Suprapubic skin (tissue), 4 donors: Measurements from ENCODE around the gene HMX3. TPM values are rescaled to one million over a fixed set of nuclear protein-coding genes. Genes with fewer than 3 reads are reported as not detected.

Experiments
- DNase-seq, 2 donors: peaks; one replicate each; pipeline ENCODE4 v3.0.0-alpha.2; 2019; ENCODE audit warnings: low spot score in 2 of 2
- H3K27ac ChIP-seq: fragments of 200-600 bp; sonication (generic); one replicate; pipeline ENCODE4 v1.5.1; 2019
- H3K27me3 ChIP-seq: fragments of 200-600 bp; sonication (generic); one replicate; pipeline ENCODE4 v1.5.1; 2019
- H3K36me3 ChIP-seq: fragments of 200-600 bp; sonication (generic); one replicate; pipeline ENCODE4 v1.5.1; 2019
- H3K4me1 ChIP-seq: fragments of 200-600 bp; sonication (generic); one replicate; pipeline ENCODE4 v1.5.1; 2019
- H3K4me3 ChIP-seq: fragments of 200-600 bp; sonication (generic); one replicate; pipeline ENCODE4 v1.5.1; 2019; ENCODE audit warnings: mild to moderate bottlenecking
- H3K9me3 ChIP-seq: fragments of 200-600 bp; sonication (generic); one replicate; pipeline ENCODE4 v1.5.1; 2019
- EP300 ChIP-seq: sonication (generic); formaldehyde crosslinking; IDR thresholded peaks from one replicate; pipeline ENCODE4 v1.6.1; 2017; ENCODE audit warnings: antibody characterized with exemption
- POLR2A ChIP-seq, 2 donors: fragments of 450-650 bp; IDR thresholded peaks; one replicate each; pipeline ENCODE4 v1.6.1; 2017; ENCODE audit warnings: antibody characterized with exemption in 2 of 2, mild to moderate bottlenecking in 2 of 2, moderate library complexity in 2 of 2
- POLR2AphosphoS5 ChIP-seq, 3 donors: sonication (generic); formaldehyde crosslinking; IDR thresholded peaks; one replicate each; pipeline ENCODE4 v1.6.1; 2017; ENCODE audit warnings: antibody characterized with exemption in 3 of 3
- WGBS: methylation state at CpG from one replicate; pipeline ENCODE4 v1.1.5; 2018; 5-methylcytosine and 5-hydroxymethylcytosine counted together
- total RNA-seq, 4 donors: library from RNA; depleted of rRNA; stranded (reverse); fragments of >200 nt; gene quantifications; one replicate each; pipeline ENCODE4 v1.1.0, GENCODE V29; 2016
- TF ChIP-seq, protein P1 (sequence below), 2 donors: fragments of 200-600 bp in 1 of 2; fragments of 450-650 bp in 1 of 2; sonication (generic) in 1 of 2; IDR thresholded peaks; one replicate each; pipeline ENCODE4 v1.5.1; 2016 to 2019; ENCODE audit warnings: antibody characterized with exemption in 2 of 2, mild to moderate bottlenecking in 1 of 2, moderate library complexity in 1 of 2

HMX3 gene
- total RNA-seq, 4 donors from 2014 or later, result not detected

DNA sequence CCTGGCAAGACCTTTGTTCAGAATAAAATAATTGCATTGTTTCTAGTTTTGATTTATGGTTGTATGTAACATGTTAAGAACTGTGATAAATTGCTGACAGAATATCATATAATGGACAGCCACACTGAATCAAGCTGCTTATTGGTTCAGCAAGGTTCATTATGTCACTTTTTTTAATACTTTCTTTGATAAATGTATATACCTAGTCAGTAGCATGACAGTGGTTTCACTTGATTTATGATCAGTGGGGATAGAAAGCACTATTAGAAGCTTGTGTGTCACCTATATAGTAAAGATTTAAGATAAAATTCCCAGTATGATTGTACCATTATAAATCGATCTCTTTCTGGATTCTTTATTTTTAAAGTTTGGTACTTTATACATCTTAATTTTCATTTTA, 22.9 kb downstream of the HMX3 start:
- no peak for DNase-seq
- Histone ChIP-seq H3K27ac (no peak overlapping the region), H3K4me3 (no peak overlapping the region), H3K4me1 (peaks cover 11% of the 10 kb centered on the region), H3K27me3 (no peaks in the 10 kb centered on the region), H3K36me3 (peaks cover 58% of the 10 kb centered on the region), H3K9me3 (no peaks in the 10 kb centered on the region)
- WGBS, result 77% methylated on average over 1 of the region's 1 CpG
- TF ChIP-seq POLR2AphosphoS5 (IDR thresholded peaks at IDR 0.05) (no peak), POLR2A (IDR thresholded peaks at IDR 0.05) (no peak), EP300 (no peak)
- TF ChIP-seq, protein P1, sequence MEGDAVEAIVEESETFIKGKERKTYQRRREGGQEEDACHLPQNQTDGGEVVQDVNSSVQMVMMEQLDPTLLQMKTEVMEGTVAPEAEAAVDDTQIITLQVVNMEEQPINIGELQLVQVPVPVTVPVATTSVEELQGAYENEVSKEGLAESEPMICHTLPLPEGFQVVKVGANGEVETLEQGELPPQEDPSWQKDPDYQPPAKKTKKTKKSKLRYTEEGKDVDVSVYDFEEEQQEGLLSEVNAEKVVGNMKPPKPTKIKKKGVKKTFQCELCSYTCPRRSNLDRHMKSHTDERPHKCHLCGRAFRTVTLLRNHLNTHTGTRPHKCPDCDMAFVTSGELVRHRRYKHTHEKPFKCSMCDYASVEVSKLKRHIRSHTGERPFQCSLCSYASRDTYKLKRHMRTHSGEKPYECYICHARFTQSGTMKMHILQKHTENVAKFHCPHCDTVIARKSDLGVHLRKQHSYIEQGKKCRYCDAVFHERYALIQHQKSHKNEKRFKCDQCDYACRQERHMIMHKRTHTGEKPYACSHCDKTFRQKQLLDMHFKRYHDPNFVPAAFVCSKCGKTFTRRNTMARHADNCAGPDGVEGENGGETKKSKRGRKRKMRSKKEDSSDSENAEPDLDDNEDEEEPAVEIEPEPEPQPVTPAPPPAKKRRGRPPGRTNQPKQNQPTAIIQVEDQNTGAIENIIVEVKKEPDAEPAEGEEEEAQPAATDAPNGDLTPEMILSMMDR (IDR thresholded peaks at IDR 0.05), result no peak

- Histone ChIP-seq H3K4me1 (peaks cover 4% of the 10 kb centered on the region), H3K27ac (no peak overlapping the region), H3K9me3 (no peaks in the 10 kb centered on the region), H3K27me3 (no peaks in the 10 kb centered on the region), H3K36me3 (peaks cover 76% of the 10 kb centered on the region), H3K4me3 (no peak overlapping the region)
- 83% methylated on average over 11 of the region's 11 CpGs for WGBS
- TF ChIP-seq POLR2A (IDR thresholded peaks at IDR 0.05) (no peak), EP300 (no peak), POLR2AphosphoS5 (IDR thresholded peaks at IDR 0.05) (no peak)
- TF ChIP-seq, protein P1 (IDR thresholded peaks at IDR 0.05), result no peak
- DNase-seq, result no peak
Observed at GRCh38 chr10:123160311-123160980, 24.7 kb downstream of the HMX3 start.

- no peaks in the 10 kb centered on the region for H3K9me3 ChIP-seq
- TF ChIP-seq POLR2A (IDR thresholded peaks at IDR 0.05) (no peak), POLR2AphosphoS5 (IDR thresholded peaks at IDR 0.05) (no peak)
- WGBS, result 95% methylated on average over 2 of the region's 2 CpGs
- DNase-seq, result no peak
- H3K27ac ChIP-seq, result no peak overlapping the region
- H3K36me3 ChIP-seq, result peaks cover 73% of the 10 kb centered on the region
- no peak overlapping the region for H3K4me3 ChIP-seq
- no peaks in the 10 kb centered on the region for H3K4me1 ChIP-seq
- H3K27me3 ChIP-seq, result no peaks in the 10 kb centered on the region
Observed at GRCh38 chr10:123164319-123164718, 28.5 kb downstream of the HMX3 start.

DNA sequence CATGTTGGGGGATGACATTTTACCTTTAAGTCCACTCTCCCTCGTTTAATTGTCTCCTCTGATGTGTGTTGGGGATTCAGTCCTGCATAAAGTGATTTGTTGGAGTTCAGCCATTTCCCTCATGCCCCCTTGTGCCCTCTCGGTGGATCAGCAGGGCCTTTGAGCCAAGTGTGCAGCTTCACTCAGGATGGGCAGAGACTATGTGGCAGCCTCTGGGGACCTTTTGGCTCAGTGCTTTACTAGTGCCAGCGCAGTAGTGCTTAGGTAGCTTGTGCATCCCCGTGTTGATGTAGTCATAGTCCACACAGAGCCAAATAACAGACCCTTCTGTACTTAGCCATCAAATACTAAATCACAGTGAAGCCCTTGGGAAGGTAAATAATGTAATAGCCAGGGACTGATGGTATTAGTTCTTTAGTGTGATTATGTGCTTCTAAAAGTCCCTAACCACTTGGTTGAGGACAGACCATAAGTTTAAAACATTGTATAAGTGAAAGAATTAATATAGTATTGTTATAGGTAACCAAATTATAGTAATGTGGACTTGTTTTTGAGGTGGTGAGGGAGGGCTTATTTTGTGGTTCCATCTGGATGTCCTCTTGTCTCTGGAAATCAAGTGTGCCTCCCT, 29.8 kb downstream of the HMX3 start:
- Histone ChIP-seq H3K36me3 (peaks cover 68% of the 10 kb centered on the region), H3K4me1 (no peaks in the 10 kb centered on the region), H3K27me3 (no peaks in the 10 kb centered on the region), H3K27ac (no peak overlapping the region), H3K9me3 (no peaks in the 10 kb centered on the region), H3K4me3 (no peak overlapping the region)
- no peak for DNase-seq
- WGBS, result 83% methylated on average over 4 of the region's 4 CpGs
- TF ChIP-seq POLR2A (IDR thresholded peaks at IDR 0.05), result no peak
- no peak for TF ChIP-seq EP300
- TF ChIP-seq POLR2AphosphoS5 (IDR thresholded peaks at IDR 0.05), result no peak
- TF ChIP-seq, protein P1 (IDR thresholded peaks at IDR 0.05), result no peak

GRCh38 chr10:123166618-123167017, 30.8 kb downstream of the HMX3 start:
- no peaks in the 10 kb centered on the region for H3K9me3 ChIP-seq
- H3K4me3 ChIP-seq, result no peak overlapping the region
- no peaks in the 10 kb centered on the region for H3K4me1 ChIP-seq
- H3K36me3 ChIP-seq, result peaks cover 58% of the 10 kb centered on the region
- no peak overlapping the region for H3K27ac ChIP-seq
- no peaks in the 10 kb centered on the region for H3K27me3 ChIP-seq
- DNase-seq, result no peak
- TF ChIP-seq EP300 (no peak), POLR2A (IDR thresholded peaks at IDR 0.05) (no peak), POLR2AphosphoS5 (IDR thresholded peaks at IDR 0.05) (no peak)
- TF ChIP-seq, protein P1 (IDR thresholded peaks at IDR 0.05), result no peak
- 100% methylated on average over 2 of the region's 2 CpGs for WGBS
